ENCODE measurements around the gene SCTR. TPM values are rescaled to one million over a fixed set of nuclear protein-coding genes. Genes with fewer than 3 reads are reported as not detected.

The SCTR gene
- total and polyA plus RNA-seq, 2 of the 13 experiments (the other 11 are each of a cell fraction or from before 2014, with no cell fraction given) = not detected

DNA sequence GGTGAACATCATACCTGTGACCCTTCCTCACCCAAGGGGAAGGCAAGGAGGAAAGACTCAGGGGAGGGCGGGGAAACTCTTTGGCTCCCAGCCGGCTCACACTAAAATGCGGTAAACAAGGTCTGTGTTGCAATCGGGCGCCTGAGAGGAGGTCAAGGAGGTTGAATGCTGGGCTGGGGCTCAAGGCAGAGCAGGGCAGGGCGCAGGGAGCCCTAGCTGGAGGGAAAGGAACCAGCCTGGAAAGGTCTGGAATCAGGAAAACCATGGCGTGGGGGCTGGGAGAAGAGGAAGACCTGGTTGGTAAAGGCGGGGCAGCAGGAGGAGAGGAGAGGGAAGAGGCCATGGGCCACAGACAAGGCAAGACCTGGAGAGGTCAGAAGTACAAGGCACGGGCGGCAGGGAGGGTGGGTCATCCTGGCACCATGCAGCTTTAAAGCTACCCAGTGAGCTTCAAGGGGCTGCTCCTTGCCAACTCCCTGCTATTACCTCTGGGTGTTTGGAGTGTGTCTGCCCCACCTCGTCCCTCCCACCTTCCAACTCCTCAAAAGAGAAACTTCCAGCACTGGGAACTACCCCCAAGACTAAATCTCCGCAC, 97.4 kb downstream of the SCTR start (continued):
- TF ChIP-seq, protein P1, sequence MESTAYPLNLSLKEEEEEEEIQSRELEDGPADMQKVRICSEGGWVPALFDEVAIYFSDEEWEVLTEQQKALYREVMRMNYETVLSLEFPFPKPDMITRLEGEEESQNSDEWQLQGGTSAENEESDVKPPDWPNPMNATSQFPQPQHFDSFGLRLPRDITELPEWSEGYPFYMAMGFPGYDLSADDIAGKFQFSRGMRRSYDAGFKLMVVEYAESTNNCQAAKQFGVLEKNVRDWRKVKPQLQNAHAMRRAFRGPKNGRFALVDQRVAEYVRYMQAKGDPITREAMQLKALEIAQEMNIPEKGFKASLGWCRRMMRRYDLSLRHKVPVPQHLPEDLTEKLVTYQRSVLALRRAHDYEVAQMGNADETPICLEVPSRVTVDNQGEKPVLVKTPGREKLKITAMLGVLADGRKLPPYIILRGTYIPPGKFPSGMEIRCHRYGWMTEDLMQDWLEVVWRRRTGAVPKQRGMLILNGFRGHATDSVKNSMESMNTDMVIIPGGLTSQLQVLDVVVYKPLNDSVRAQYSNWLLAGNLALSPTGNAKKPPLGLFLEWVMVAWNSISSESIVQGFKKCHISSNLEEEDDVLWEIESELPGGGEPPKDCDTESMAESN (CRISPR knock-in tag; conservative IDR thresholded peaks at IDR 0.05) = 0 out of 2 replicates have a peak, but pooled peaks have one; percentile 53
- TF ChIP-seq SMARCC2 (IDR thresholded peaks at IDR 0.05) (no peak), ZNF225 (CRISPR knock-in tag; IDR thresholded peaks at IDR 0.05) (peak; percentile 63; the same call in 1 of the 2 replicates), ASH2L (IDR thresholded peaks at IDR 0.05; ENCODE audit: insufficient read length, low read depth, low read length) (no peak), ZNF768 (CRISPR knock-in tag; IDR thresholded peaks at IDR 0.05) (peak; percentile 11; the same call in 1 of the 2 replicates), GABPA (IDR thresholded peaks at IDR 0.05; ENCODE audit: low read depth, low read length) (no peak), GABPA (CRISPR knock-in tag; IDR thresholded peaks at IDR 0.05; ENCODE audit: low read depth) (peak; percentile 17; the same call in 1 of the 2 replicates), CBX2 (IDR thresholded peaks at IDR 0.05; ENCODE audit: low read depth, low read length) (no peak), CBX2 (CRISPR knock-in tag; IDR thresholded peaks at IDR 0.05; ENCODE audit: low read depth) (no peak), PHF5A (CRISPR knock-in tag; IDR thresholded peaks at IDR 0.05; ENCODE audit: low read depth, unreplicated experiment) (no peak), ZFX (CRISPR knock-in tag; IDR thresholded peaks at IDR 0.05; ENCODE audit: low read depth) (peak; percentile 33), DMAP1 (CRISPR knock-in tag; IDR thresholded peaks at IDR 0.05) (no peak), MAFK (conservative IDR thresholded peaks at IDR 0.05 in 1 of 2, IDR thresholded peaks at IDR 0.05 in 1 of 2; ENCODE audit: low read length in 2 of 2) (no peak), HCFC1 (IDR thresholded peaks at IDR 0.05; ENCODE audit: low read depth, low read length) (no peak), U2AF2 (IDR thresholded peaks at IDR 0.05; ENCODE audit: low read depth, low read length) (no peak), KAT8 (CRISPR knock-in tag; IDR thresholded peaks at IDR 0.05) (peak; percentile 39; the same call in 1 of the 2 replicates), GPN1 (CRISPR knock-in tag; IDR thresholded peaks at IDR 0.05; ENCODE audit: borderline replicate concordance) (no peak), MED1 (CRISPR knock-in tag; IDR thresholded peaks at IDR 0.05) (peak; percentile 89), KDM5B (CRISPR knock-in tag; IDR thresholded peaks at IDR 0.05; ENCODE audit: borderline replicate concordance) (no peak)
- TF ChIP-seq, protein P2, sequence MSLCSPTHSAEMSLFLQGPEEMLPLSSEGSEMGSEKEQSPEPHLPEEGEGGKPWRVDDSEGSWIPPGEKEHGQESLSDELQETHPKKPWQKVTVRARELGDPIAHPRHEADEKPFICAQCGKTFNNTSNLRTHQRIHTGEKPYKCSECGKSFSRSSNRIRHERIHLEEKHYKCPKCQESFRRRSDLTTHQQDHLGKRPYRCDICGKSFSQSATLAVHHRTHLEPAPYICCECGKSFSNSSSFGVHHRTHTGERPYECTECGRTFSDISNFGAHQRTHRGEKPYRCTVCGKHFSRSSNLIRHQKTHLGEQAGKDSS (CRISPR knock-in tag; IDR thresholded peaks at IDR 0.05; ENCODE audit: borderline replicate concordance, low read depth) = peak; percentile 86; the same call in 1 of the 2 replicates
- TF ChIP-seq, protein P3, sequence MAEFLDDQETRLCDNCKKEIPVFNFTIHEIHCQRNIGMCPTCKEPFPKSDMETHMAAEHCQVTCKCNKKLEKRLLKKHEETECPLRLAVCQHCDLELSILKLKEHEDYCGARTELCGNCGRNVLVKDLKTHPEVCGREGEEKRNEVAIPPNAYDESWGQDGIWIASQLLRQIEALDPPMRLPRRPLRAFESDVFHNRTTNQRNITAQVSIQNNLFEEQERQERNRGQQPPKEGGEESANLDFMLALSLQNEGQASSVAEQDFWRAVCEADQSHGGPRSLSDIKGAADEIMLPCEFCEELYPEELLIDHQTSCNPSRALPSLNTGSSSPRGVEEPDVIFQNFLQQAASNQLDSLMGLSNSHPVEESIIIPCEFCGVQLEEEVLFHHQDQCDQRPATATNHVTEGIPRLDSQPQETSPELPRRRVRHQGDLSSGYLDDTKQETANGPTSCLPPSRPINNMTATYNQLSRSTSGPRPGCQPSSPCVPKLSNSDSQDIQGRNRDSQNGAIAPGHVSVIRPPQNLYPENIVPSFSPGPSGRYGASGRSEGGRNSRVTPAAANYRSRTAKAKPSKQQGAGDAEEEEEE (CRISPR knock-in tag; IDR thresholded peaks at IDR 0.05; ENCODE audit: borderline replicate concordance) = no peak
- TF ChIP-seq, protein P4, sequence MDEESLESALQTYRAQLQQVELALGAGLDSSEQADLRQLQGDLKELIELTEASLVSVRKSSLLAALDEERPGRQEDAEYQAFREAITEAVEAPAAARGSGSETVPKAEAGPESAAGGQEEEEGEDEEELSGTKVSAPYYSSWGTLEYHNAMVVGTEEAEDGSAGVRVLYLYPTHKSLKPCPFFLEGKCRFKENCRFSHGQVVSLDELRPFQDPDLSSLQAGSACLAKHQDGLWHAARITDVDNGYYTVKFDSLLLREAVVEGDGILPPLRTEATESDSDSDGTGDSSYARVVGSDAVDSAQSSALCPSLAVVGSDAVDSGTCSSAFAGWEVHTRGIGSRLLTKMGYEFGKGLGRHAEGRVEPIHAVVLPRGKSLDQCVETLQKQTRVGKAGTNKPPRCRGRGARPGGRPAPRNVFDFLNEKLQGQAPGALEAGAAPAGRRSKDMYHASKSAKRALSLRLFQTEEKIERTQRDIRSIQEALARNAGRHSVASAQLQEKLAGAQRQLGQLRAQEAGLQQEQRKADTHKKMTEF (CRISPR knock-in tag; IDR thresholded peaks at IDR 0.05) = peak; percentile 55
- TF ChIP-seq, protein P5, sequence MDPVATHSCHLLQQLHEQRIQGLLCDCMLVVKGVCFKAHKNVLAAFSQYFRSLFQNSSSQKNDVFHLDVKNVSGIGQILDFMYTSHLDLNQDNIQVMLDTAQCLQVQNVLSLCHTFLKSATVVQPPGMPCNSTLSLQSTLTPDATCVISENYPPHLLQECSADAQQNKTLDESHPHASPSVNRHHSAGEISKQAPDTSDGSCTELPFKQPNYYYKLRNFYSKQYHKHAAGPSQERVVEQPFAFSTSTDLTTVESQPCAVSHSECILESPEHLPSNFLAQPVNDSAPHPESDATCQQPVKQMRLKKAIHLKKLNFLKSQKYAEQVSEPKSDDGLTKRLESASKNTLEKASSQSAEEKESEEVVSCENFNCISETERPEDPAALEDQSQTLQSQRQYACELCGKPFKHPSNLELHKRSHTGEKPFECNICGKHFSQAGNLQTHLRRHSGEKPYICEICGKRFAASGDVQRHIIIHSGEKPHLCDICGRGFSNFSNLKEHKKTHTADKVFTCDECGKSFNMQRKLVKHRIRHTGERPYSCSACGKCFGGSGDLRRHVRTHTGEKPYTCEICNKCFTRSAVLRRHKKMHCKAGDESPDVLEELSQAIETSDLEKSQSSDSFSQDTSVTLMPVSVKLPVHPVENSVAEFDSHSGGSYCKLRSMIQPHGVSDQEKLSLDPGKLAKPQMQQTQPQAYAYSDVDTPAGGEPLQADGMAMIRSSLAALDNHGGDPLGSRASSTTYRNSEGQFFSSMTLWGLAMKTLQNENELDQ (CRISPR knock-in tag; IDR thresholded peaks at IDR 0.05; ENCODE audit: borderline replicate concordance) = no peak
